Activated T-cell treated with anti-CD3 and anti-CD28 coated beads for 1 hour (primary cell): Measurements from ENCODE around the gene TRIM46.
A peak's percentile ranks its signal among the peaks of the same experiment; 100 is the strongest.
"Not testable (repeated sequence)": the region's sequence is repeated elsewhere in the genome, so short reads cannot be mapped to it uniquely, and the experiment has no call there.

Source experiments
- DNase-seq: peaks from one replicate; pipeline ENCODE4 v3.0.0-alpha.2; 2020; ENCODE audit warnings: low read depth

TRIM46 gene

GRCh38 chr1:155139895-155140629 is 33.6 kb upstream of the TRIM46 start, which contains the start of gene DPM3:
TSS of gene DPM3 (minus strand) at chr1:155140531. CDS start at chr1:155140240, 291 bp downstream.
- DNase-seq: peak; percentile 86

DNA sequence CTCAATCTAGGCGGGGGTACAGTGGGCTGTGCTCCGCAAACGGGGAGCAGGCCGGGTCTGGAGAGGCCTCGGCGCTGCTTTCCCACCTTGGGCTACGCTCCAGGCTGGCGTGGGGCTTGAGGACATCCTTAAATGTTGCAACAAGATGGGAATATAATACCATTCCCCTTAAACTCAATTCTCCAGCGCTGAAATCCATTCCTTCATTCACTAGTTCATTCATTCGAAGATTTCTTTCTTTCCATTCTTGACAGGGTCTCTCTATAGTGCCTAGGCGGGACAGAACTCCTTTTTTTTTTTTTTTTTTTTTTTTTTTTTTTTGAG is 33.1 kb upstream of the TRIM46 start:
- DNase-seq: no peak

DNA sequence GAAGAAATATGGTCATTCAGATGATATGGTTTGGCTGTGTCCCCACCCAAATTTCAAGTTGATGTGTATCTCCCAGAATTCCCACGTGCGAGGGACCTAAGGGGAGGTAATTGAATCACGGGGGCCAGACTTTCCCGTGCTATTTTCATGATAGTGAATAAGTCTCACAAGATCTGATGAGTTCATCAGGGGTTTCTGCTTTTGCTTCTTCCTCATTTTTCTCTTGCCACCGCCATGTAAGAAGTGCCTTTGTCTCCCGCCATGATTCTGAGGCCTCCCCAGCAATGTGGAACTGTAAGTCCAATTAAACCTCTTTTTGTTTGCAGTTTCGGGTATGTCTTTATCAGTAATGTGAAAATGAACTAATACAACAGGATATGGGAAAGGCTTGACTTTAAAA is 31.9 kb upstream of the TRIM46 start:
- DNase-seq: no peak

DNA sequence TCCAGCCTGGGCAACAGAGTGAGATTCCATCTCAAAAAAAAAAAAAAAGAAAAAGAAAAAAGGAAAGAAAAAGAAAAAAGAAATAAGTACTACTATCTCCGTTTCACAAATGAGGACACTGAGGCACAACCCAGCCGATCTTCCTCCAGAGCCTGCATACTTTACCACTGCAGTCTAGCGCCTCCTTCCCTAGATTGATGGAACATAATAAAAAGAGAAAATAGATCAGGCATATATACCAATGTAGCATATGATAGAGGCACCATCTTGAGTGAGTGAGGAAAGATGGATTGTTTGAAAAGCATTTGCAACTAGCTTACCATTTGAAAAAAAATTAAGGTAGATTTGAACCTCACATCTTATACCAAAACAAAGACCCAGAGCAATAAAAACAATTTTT is 28.2 kb upstream of the TRIM46 start:
- DNase-seq: no peak

GRCh38 chr1:155155996-155156643 is 17.5 kb upstream of the TRIM46 start:
- DNase-seq: not testable (repeated sequence)

GRCh38 chr1:155158991-155159390 is 14.7 kb upstream of the TRIM46 start:
- DNase-seq: no peak

DNA sequence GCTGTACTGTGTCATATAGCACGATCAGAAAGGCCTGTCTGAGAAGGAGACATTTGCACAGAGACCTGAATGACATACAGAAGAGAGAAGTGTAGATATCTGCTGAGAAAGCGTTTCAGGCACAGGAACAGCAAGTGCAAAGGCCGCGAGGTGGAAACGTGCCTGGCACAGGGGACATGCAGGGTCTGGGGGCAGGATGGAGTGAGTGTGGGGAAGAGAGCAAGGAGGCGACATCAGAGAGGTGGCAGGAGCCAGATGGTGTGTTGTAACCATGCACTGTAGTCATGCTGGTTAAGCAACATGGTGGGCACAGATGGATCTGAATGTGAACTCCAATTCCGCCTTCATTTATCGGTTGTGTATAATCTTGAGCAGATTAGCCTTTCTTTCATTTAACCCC is 13.5 kb upstream of the TRIM46 start:
- DNase-seq: no peak

DNA sequence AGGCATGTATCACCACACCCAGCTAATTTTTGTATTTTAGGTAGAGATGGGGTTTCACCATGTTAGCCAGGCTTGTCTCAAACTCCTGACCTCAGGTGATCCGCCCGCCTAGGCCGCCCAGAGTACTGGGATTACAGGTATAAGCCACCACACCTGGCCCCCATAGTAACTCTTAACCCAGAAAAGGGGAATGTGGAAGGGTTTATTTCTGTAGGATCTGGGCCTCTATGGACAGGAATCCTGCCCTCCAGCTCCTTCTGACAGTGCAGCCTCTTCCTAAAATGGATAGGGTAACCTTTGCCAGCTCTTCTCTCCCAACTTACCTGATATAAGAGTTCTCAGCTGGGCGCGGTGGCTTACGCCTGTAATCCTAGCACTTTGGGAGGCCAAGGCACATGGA is 11.0 kb upstream of the TRIM46 start:
- not testable (repeated sequence) for DNase-seq

DNA sequence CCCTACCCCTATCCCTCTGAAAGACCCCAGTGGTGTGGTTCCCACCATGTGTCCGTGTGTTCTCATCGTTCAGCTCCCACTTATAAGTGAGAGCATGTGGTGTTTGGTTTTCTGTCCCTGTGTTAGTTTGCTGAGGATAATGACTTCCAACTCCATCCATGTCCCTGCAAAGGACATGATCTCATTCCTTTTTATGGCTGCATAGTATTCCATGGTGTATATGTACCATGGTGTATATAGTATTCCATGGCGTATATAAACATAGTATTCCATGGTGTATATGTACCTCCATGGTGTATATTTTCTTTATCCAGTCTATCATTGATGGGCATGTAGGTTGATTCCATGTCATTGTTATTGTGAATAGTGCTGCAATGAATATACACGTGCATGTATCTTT is 9.9 kb upstream of the TRIM46 start:
- not testable (repeated sequence) for DNase-seq

DNA sequence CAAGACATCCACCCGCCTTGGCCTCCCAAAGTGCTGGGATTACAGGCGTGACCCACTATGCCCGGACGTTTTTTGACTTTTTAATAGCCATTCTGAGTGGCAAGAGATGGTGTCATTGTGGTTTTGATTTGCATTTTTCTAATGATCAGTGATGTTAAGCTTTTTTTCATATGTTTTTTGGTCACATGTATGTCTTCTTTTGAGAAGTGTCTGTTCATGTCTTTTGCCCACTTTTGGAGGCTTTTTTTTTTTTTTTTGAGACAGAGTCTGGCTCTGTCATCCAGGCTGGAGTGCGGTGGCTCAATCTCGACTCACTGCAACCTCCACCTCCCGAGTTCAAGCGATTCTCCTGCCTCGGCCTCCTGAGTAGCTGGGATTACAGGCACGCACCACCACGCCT is 9.0 kb upstream of the TRIM46 start:
- DNase-seq: not testable (repeated sequence)

GRCh38 chr1:155166051-155166470 is 7.6 kb upstream of the TRIM46 start:
- no peak for DNase-seq

GRCh38 chr1:155166471-155167165 is 7.0 kb upstream of the TRIM46 start:
- no peak for DNase-seq

DNA sequence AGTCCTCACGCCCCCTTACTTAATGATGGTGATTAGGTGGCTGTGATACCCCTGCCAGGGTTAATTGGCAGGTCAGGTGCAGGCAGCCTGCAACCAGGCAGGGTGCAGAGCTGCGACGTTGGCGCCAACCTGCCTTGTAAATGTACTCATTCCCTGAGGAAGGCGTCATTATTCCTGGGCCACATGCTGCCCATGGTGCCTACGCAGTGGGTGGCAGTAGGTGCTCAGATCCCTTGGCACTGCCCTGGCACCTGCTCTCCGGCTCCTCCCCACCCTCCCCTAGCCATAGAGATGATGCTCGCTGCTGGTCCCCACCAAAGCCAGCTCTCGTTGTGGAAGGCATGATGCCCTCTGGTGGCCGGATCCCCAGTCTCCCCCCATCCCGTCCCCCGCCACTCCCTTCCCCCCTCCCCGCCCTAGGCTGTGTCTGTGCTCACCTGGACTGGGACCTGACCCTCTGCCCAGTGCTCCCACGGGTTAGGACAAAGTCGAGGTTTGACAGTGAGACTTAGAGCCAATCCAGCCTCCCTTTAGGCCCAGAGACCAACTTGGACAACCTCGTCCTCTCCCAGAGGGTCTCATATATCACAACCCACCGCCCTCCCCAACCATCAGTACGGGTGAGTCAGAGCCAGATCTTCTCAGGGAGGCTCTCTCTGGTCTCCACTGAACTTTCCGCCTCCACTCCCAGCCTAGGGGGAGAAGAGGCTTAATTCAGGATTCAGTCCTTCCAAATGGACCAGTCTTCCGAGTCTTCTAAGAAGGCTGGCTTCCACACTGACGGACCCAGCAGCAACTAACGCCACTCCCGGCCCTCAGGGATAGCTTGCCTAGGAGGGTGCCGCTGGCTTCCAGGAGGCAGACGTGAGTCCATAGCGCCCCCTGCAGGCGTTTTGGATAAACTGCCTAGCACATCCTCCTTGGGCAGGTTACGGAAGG is 6.2 kb upstream of the TRIM46 start:
- peak; percentile 85 for DNase-seq

GRCh38 chr1:155168105-155168445 is 5.6 kb upstream of the TRIM46 start:
- DNase-seq: not testable (repeated sequence)

GRCh38 chr1:155168456-155169210 is 5.0 kb upstream of the TRIM46 start:
- DNase-seq: no peak

GRCh38 chr1:155169541-155169940 is 4.1 kb upstream of the TRIM46 start:
- DNase-seq: no peak

- DNase-seq: no peak
Measured at GRCh38 chr1:155170101-155170785, 3.4 kb upstream of the TRIM46 start.

DNA sequence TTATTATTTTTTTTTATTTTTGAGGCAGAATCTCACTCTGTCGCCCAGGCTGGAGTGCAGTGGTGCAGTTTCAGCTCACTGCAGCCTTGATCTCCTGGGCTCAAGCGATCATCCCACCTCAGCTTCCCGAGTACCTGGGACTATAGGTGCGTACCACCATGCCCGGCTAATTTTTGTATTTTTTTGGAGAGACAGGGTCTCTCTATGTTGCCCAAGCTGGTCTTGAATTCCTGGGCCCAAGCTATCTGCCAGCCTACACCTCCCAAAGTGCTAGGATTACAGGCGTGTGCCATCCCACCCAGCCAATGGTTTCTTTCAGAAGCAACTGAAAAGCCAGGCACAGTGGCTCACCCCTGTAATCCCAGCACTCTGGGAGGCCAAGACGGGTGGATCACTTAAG is 2.8 kb upstream of the TRIM46 start:
- no peak for DNase-seq

DNA sequence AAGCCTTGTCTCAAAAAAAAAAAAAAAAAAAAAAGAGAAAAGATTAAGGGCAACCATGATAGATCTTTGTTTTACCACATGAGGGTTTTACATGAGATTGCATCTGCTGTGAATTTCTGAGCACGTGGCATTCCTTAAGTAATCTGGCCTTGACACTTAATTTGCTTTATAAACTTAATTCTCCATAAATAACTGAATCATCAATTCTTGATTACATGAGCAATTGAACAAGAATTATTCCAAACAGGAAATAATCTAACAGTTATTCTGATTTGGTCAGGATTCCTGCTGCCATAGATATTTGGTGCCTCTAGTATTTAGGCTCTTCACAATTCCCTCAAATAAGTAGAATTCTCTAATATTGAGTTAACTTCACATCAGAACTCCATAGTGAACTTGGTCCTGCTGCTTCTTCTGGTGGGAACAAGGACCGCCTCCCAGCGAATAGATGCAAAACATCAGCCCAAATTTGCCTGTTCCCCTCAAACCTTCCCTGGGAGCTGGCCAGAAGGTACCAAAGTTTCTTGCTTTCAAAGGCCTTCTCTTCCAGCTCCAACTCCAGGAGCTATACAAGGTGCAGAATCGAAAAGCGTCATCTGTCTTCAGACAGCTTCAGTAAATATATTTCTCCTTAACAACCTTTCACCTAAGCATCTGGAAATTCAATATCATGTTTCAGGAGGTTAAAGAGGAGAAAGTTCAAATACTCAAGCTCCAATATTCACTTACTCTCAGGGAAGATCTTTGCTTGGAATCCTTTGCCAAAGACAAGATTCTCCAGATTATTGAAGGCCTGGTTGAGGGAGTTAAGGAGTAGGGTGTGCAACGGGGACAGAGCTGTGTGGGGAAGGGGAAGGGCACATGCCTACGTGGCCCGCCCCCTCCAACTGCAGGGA is 1.6 kb upstream of the TRIM46 start:
- no peak for DNase-seq
